C4-2B (cell line): ENCODE results near the gene DUSP10.

Source experiments
- CTCF ChIP-seq: fragments of 450-650 bp; conservative IDR thresholded peaks from 2 replicates; pipeline ENCODE4 v1.5.1; 2017; ENCODE audit warnings: mild to moderate bottlenecking
- ZFX ChIP-seq: fragments of 450-650 bp; IDR thresholded peaks from 2 replicates; pipeline ENCODE4 v1.6.1; 2017

DNA sequence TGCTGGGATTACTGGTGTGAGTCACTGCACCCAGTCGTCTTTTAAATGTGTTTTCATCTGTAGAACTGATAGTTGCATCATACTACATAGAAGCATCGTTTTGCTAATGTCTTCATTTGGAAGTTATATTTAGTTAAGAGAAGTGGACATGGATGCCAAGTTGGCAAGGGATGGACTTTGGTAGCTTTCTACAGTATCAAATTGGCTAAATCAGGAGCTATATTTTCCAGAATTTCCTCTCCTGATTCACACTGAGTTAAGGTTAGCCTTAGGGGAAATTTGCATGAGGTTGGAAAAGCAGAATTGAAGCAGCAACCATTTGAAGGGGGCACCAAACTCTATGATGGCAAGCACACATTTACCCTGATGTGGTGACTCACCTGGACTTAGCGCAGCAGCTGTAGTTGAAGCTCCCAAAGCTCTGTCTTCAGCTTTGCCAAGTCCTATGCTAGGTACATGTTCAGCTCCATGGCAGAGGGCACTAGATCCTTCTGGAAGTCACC is 43.9 kb downstream of the DUSP10 start:
- no peak for TF ChIP-seq CTCF
- no peak for TF ChIP-seq ZFX
